OCI-LY3 (cell line): ENCODE measurements around the gene RETREG1.

Experiments
- H2AFZ ChIP-seq: fragments of 200-600, 300-600 bp; shearing (Covaris generic); 2 replicates; pipeline ENCODE4 v1.6.0; 2014; ENCODE audit warnings: antibody characterized with exemption, low read depth, low read length
- H3K27ac ChIP-seq: fragments of 200-600, 300-600 bp; sonication (generic); 2 replicates; pipeline ENCODE4 v1.5.1; 2014; ENCODE audit warnings: mild to moderate bottlenecking, low read length, moderate library complexity, mixed read lengths
- H3K27me3 ChIP-seq: fragments of 200-600, 300-600 bp; sonication (generic); 2 replicates; pipeline ENCODE4 v1.6.1; 2014; ENCODE audit warnings: low read depth, low read length, mixed read lengths
- H3K36me3 ChIP-seq: fragments of 200-600, 300-600 bp; sonication (generic); replicated peaks from 2 replicates; pipeline ENCODE3; 2014; ENCODE audit warnings: low read depth, low read length, mixed read lengths
- H3K4me1 ChIP-seq: fragments of 300-600, 200-600 bp; sonication (generic); 2 replicates; pipeline ENCODE4 v1.6.1; 2014; ENCODE audit warnings: low read length, mixed read lengths
- H3K4me2 ChIP-seq: fragments of 200-600, 300-600 bp; sonication (generic); 2 replicates; pipeline ENCODE4 v1.6.1; 2014; ENCODE audit warnings: low read length, mixed read lengths
- H3K4me3 ChIP-seq: fragments of 300-600, 200-600 bp; sonication (generic); 2 replicates; pipeline ENCODE4 v1.5.1; 2014; ENCODE audit warnings: antibody characterized with exemption, mild to moderate bottlenecking, low read length, moderate library complexity
- H3K79me2 ChIP-seq: fragments of 300-600, 200-600 bp; shearing (Covaris generic); 2 replicates; pipeline ENCODE4 v1.6.1; 2014; ENCODE audit warnings: mild to moderate bottlenecking, low read length, mixed read lengths
- H3K9ac ChIP-seq: fragments of 300-600, 200-600 bp; shearing (Covaris generic); 2 replicates; pipeline ENCODE4 v1.6.0; 2014; ENCODE audit warnings: mild to moderate bottlenecking, low read length, moderate library complexity
- H3K9me3 ChIP-seq: fragments of 200-600, 300-600 bp; shearing (Covaris generic); 2 replicates; pipeline ENCODE4 v1.6.1; 2014; ENCODE audit warnings: low read length, mixed read lengths; ENCODE audit not compliant: insufficient read depth
- H4K20me1 ChIP-seq: fragments of 200-600, 300-600 bp; sonication (generic); 2 replicates; pipeline ENCODE4 v1.6.1; 2016; ENCODE audit warnings: low read length, mixed read lengths; ENCODE audit not compliant: insufficient read depth
- EZH2phosphoT487 ChIP-seq: fragments of 200-600 bp; shearing (Covaris generic); IDR thresholded peaks from 2 replicates; pipeline ENCODE4 v1.6.1; 2018; ENCODE audit warnings: antibody characterized with exemption, mixed run types, low read depth
- TF ChIP-seq, protein P1 (sequence below): fragments of 200-600, 300-600 bp; sonication (generic); IDR thresholded peaks from 2 replicates; pipeline ENCODE4 v1.5.1; 2014; ENCODE audit warnings: antibody characterized with exemption, low read length, low read depth

RETREG1 gene

DNA sequence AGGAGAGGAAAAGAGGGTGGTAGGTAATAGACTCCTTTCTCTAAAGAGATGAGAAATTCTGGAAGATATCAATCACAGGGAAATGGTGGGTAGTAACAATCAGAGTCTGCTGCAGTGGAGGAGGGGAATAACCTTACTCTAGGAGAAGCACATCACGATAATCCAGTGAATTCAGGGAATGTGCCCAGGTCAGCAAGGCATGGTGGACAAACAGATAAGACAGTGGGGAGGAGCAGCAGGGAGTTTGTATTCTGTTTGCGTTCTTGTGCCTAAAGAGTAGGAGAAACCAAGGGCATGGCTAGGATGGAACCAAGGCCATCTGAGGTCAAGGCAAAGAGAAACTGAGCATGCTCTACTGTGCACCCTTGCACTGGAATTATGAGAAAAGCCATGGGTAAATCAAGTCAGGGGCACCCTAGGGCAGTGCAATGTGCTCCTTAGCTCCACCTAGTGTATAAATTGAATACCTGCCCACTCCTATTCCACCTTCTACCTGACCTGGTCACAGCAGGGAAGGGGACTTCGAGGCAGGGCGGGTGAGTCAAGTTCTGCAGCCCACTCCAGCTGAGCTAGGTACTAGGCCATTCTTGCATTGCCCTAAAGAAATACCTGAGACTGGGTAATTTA is 31.6 kb downstream of the RETREG1 start:
- Histone ChIP-seq H3K9me3 (no peaks in the 10 kb centered on the region), H3K9ac (no peak overlapping the region), H3K79me2 (no peaks in the 10 kb centered on the region), H3K27me3 (no peaks in the 10 kb centered on the region), H4K20me1 (no peaks in the 10 kb centered on the region), H3K27ac (no peak overlapping the region), H3K4me2 (no peak overlapping the region), H3K4me1 (peaks cover 33% of the 10 kb centered on the region), H3K36me3 (no peaks in the 10 kb centered on the region), H2AFZ (no peak overlapping the region), H3K4me3 (no peak overlapping the region)
- no peak for TF ChIP-seq EZH2phosphoT487
- TF ChIP-seq, protein P1, sequence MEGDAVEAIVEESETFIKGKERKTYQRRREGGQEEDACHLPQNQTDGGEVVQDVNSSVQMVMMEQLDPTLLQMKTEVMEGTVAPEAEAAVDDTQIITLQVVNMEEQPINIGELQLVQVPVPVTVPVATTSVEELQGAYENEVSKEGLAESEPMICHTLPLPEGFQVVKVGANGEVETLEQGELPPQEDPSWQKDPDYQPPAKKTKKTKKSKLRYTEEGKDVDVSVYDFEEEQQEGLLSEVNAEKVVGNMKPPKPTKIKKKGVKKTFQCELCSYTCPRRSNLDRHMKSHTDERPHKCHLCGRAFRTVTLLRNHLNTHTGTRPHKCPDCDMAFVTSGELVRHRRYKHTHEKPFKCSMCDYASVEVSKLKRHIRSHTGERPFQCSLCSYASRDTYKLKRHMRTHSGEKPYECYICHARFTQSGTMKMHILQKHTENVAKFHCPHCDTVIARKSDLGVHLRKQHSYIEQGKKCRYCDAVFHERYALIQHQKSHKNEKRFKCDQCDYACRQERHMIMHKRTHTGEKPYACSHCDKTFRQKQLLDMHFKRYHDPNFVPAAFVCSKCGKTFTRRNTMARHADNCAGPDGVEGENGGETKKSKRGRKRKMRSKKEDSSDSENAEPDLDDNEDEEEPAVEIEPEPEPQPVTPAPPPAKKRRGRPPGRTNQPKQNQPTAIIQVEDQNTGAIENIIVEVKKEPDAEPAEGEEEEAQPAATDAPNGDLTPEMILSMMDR = peak; percentile 37

DNA sequence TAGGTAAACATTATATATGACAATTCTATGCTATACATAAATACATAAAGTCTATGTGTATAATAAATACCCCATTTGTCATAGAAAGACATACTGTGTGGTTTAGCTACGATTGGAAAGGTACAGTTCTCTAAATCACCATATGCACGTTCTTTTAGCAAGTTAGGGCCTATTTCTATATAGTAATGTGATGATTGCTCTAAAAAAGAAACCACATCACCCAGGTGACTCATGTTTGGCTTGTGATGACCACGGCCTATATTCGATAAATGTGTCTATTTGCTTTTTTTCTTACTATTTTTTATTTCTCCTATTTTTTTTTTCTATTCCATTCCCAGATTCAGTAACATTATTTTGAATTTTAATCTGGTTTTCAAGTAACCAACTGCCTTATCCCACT is 34.7 kb downstream of the RETREG1 start:
- Histone ChIP-seq H3K27me3 (no peaks in the 10 kb centered on the region), H3K9ac (no peak overlapping the region), H3K4me2 (peak overlapping the region; percentile 74), H3K36me3 (peaks cover 4% of the 10 kb centered on the region), H3K27ac (no peak overlapping the region), H4K20me1 (no peaks in the 10 kb centered on the region), H2AFZ (no peak overlapping the region), H3K79me2 (no peaks in the 10 kb centered on the region), H3K9me3 (no peaks in the 10 kb centered on the region), H3K4me1 (peaks cover 43% of the 10 kb centered on the region), H3K4me3 (peak overlapping the region; percentile 59)
- TF ChIP-seq, protein P1 = no peak
- no peak for TF ChIP-seq EZH2phosphoT487

DNA sequence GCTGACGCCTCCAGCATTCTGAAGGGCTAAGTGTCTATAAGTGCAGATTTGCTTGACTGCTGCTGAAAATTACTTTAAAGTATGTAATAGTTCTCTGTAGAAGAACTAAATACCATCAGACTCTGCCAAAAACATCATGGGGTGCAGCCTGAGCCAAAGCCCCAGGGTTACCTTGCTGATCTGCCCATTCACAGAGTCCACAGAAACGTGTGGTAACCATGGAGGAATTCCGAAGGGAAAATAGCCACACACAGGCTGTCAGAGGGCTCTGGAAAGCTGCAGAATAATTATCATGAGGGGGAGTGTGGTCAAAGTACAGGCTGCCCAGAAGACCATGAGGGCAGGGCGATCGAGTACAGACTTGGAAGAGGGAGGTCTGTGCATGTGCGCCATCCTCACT is 36.4 kb downstream of the RETREG1 start:
- no peaks in the 10 kb centered on the region for H3K9me3 ChIP-seq
- H2AFZ ChIP-seq = no peak overlapping the region
- no peak overlapping the region for H3K9ac ChIP-seq
- H4K20me1 ChIP-seq = no peaks in the 10 kb centered on the region
- H3K27me3 ChIP-seq = no peaks in the 10 kb centered on the region
- TF ChIP-seq, protein P1 = no peak
- TF ChIP-seq EZH2phosphoT487 = no peak
- H3K79me2 ChIP-seq = no peaks in the 10 kb centered on the region
- no peak overlapping the region for H3K27ac ChIP-seq
- H3K4me1 ChIP-seq = peaks cover 35% of the 10 kb centered on the region
- no peak overlapping the region for H3K4me3 ChIP-seq
- H3K36me3 ChIP-seq = peaks cover 4% of the 10 kb centered on the region
- no peak overlapping the region for H3K4me2 ChIP-seq

DNA sequence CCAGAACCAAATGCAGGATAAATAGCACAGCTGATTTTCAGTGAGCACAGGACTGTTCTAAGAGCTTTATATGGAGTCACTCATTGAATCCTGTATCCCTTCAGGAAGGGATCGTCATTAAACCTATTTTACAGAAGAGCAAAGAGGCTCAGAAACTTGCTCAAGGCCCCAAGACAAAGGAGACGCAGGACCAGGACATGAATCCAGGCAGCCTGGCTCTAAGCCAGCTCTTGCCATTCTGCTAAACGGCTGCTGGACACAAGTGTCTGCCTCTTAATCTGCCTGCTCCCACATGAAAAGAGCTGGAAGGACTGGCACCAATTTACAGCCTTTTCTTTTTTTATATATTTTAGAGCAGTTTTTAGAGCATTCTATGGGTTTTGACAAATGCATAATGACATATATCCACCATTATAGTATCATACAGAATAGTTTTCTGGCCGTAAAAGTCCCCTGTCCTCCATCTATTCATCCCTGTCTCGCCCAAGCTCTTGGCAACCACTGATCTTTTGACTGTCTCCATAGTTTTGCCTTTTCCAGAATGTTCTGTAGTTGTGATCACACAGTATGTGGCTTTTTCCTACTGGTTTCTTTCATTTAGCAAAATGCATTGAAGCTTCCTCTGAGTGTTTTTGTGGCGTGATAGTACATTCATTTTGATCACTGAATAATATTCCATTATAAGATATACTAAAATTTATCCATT is 37.5 kb downstream of the RETREG1 start:
- Histone ChIP-seq H3K4me2 (no peak overlapping the region), H3K4me1 (peaks cover 38% of the 10 kb centered on the region), H3K4me3 (no peak overlapping the region), H3K9me3 (no peaks in the 10 kb centered on the region), H3K36me3 (peaks cover 4% of the 10 kb centered on the region), H3K27ac (no peak overlapping the region), H3K9ac (no peak overlapping the region), H2AFZ (no peak overlapping the region), H3K79me2 (no peaks in the 10 kb centered on the region), H3K27me3 (no peaks in the 10 kb centered on the region), H4K20me1 (no peaks in the 10 kb centered on the region)
- TF ChIP-seq, protein P1 = no peak
- no peak for TF ChIP-seq EZH2phosphoT487
